GM19240 (cell line): ENCODE data around the gene TBC1D1.
"Not testable (repeated sequence)": the region's sequence is repeated elsewhere in the genome, so short reads cannot be mapped to it uniquely, and the experiment has no call there.

Experiments used
- DNase-seq: peaks from one replicate; pipeline ENCODE4 v3.0.0; 2011; ENCODE audit warnings: low spot score; ENCODE audit not compliant: insufficient read length

Gene TBC1D1

DNA sequence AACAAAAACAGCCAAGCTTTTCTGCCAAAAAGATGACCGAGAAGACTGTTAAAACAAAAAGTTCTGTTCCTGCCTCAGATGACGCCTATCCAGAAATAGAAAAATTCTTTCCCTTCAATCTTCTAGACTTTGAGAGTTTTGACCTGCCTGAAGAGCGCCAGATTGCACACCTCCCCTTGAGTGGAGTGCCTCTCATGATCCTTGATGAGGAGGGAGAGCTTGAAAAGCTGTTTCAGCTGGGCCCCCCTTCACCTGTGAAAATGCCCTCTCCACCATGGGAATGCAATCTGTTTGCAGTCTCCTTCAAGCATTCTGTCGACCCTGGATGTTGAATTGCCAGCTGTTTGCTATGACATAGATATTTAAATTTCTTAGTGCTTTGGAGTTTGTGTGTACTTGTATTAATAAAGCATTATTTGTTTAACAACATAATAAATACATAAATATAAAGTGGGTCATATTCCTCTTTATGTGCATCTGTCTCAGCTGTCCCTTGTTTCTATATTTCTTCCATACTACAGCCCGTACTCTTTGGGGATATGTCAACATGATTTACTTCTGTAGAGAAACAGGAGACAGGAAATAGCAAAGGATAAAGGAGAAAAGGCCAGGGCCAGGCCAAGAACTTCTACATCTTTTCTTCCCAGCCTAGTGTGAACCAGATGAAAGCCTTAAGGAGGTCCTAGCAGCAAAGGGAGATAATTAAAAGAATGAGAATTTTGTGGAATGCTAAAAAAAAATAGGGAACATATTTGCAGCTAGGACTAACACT lies 70.0 kb downstream of the TBC1D1 start:
- no peak for DNase-seq

DNA sequence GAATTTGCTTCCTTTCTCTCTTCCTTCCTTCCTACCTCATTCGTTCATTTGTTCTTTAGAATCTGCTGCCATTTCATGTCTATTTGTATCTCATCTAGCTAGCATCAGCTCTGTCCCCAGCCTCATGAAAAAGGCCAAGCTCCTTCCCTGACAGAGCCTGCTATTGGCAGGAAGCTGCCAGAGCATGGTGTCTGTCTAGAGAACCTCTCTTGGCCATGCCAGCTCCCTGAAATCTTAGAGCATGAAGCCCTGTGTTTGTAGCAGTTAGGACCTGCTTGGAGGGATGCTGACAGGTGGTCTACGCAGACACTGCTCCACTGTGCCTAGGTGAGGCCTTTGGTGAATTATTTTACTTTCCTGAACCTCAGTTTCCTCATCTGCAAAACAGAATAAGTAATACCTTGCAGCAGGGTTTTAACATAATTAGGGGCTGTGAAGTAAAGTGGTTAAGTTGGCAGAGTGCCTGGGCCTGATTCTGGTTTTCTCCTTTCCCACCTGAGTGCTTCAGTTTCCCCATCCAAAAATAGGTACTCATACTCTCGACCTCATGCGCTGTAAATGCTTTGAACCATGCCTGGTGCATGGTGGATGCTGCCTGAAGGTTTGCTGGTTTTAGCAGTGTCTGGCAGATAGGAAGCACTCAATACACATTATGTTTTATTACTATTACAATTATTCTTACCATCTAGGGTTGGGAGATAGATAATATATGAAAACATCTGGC lies 74.0 kb downstream of the TBC1D1 start:
- no peak for DNase-seq

DNA sequence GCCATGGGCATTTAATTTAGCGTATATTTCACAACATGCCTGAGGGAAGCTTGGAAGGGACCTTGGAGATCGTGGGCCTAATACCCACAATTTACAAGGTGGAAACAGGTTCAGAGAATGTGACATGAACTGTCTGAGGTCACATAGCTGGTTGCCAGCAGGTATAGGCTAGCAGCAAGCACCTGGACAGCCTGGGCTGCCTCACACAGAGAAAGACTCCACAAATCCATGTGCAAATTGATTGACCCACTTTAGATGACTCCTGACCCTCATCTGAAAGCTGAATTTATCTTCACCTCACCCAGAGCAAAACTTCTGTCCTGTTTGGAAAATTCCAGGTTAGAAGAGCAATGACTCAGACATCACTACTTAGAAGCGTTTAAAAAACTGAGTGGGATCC lies 75.2 kb downstream of the TBC1D1 start:
- no peak for DNase-seq

DNA sequence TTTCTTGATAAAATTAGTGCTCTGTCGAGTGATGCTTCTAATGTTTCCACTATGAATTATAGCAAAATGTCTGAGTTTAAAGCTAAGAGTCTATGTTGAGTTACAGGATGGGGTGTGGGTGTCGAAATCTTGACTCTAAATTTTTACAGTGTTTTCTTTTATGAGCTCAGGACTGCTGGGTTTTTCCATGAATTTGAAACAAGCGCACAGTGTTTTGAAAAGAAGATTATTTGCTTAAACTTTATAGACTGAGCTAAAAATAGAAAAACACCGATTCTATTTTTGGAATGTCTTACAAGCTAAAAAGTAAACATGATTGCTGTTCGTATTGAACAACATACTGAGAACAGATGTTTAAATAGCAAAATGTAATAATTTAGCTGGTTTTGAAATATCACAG lies 76.9 kb downstream of the TBC1D1 start:
- no peak for DNase-seq

GRCh38 chr4:37968747-37969146 lies 77.9 kb downstream of the TBC1D1 start:
- DNase-seq: no peak

DNA sequence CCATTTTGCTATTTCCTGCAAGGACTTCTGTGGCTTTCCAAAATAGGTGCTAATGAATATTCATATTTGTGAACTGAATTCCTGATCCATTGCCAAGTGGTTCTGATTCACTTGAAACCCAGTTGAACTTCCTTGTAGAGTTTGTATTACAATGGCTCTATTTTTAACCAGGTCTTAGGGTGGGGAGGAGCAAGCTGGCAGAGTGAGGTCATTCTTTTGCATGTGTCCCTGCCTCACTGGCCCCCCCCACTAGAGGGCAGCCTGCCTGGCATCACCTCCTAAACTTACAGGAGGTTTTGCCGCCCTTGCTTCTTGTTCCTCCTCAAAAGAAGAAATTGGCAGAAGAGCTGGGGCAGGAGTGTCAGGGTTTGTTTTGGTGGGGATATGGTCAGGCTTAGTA lies 79.8 kb downstream of the TBC1D1 start:
- no peak for DNase-seq

DNA sequence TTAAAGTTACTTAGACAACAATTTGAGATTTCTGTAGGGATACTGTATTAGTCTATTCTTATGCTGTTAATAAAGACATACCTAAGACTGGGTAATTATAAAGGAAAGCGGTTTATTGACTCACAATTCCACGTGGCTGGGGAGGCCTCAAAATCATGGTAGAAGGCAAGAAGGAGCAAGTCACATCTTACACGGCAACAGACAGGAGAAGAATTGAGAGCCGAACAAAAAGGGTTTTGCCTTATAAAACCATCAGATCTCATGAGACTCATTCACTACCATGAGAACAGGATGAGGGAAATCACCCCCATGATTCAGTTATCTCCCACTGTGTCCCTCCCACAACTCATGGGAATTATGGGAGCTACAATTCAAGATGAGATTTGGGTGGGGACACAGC lies 80.3 kb downstream of the TBC1D1 start:
- no peak for DNase-seq

DNA sequence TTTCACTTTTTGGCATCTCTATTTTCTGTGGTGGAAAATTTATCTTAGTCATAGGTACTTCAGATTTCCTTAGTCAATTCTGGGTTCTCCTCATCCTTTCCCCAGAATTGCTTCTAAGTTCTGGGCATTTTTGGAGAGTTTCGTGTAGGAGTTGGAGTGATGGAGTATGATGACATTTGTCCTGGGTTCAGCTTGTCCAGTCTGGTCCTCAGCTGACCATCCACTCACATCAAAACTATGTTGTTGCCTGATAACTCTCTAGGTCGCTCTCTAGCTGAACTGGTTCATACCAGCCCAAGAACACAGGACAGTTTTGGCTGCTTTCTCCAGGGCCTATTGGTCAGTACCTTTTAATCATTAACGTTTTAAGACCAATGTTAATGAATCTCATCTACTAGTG lies 82.6 kb downstream of the TBC1D1 start:
- no peak for DNase-seq

DNA sequence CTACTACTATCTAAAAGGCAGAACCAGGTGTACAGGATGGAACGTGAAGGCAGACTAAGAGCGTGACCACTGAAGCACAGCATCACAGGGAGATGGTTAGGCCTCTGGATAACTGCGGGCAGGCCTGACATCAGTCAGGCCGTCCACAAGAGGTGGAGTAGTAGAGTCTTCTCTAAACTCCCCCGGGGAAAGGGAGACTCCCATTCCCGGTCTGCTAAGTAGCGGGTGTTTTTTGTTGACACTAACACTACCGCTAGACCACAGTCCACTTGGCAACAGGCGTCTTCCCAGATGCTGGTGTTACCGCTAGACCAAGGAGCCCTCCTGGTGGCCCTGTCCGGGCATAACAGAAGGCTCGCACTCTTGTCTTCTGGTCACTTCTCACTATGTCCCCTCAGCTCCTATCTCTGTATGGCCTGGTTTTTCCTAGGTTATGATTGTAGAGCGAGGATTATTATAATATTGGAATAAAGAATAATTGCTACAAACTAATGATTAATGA lies 84.5 kb downstream of the TBC1D1 start:
- DNase-seq: not testable (repeated sequence)

DNA sequence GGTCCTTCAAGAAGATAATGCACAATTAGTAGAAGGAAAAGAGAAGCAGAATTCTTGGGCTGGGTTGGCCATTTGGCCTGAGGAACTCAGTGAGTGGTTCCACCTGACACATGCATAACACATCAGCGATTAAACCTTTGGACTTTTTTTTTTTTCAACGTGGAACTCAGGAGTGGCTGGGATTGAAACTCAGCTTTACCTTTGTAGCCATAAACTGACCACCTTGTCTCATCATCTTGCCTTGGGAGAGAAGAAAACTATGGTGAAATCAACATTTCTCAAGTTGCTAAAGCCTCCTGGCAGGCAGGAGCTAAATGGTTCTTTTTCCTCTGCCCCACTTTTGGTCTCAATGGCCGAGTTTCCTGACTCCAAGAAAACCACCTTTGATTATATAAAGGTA lies 85.6 kb downstream of the TBC1D1 start:
- DNase-seq: no peak

DNA sequence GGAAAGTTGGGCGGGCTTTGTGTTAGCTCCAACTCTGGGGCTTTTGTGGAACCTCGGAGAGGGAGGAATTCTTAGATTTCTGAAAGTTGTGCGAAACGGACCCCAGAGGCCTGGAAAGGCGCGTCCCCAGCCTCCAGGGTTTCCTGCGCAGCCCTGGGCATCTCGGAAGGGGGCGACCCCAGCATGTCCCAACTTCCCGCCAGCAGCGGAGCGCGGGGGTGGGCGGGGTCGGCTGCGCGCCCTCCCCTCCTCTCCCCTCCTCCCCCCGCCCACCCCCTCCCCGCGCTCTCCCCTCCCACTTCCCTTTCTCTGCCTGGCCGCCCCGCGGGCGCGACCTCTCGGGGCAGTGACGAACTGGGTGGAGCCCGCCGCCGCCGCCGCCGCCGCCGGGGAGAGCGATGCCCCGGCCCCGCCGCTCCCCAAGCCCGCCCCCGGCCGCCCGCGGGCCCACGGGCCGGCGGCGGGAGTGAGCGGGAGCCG lies 86.1 kb downstream of the TBC1D1 start:
- DNase-seq: peak; percentile 61

GRCh38 chr4:37977471-37978247 lies 86.8 kb downstream of the TBC1D1 start:
- peak; percentile 60 for DNase-seq

DNA sequence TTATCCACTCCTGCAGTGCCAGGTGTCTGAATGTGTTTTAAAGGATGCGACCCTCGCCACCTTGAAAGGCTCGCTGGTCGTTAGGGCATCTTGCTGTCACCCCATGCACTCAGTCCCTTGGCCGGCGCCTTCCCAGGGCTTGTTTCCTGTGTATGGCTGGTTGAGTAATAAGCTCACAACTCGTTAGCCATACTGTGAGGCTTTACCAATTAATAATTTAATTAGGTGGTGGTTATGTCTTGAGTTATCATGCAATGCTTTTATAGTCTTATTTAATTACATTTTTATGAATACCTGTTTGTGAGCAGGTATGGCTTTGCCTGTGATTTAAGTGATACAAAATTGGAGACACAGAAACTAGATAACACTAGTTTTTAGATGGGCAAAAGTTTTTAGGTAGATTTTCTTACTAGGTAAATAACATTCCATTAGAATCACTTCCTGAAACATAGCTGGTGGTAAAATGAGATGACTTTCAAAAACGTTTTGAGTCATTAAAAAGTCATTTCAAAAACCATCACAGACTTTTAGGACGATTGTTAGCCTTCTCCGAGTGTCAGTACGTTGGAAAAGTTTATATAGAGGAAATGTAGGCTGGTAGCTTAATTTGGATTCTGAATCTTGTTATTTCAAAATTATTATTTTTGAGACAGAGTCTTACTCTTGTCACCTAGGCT lies 87.5 kb downstream of the TBC1D1 start:
- DNase-seq: peak; percentile 11

DNA sequence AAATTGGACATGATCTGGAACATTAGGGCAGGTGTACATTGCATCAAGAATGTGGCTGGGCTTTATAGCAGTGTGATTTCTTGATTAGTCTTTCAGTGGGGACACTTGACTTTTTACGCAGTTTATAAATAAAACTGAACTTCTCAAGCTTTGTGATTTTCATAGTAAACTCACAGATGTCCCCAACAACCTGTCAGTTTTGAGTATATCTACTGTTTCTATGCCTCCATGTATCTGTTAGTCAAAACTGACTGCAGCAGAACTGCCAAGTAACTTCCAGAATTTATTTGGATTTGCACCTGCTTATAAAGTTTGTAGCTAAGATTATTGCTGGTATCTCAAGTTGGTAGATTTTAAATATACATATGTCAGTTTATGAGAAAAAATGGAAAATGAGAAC lies 89.4 kb downstream of the TBC1D1 start:
- DNase-seq: no peak

DNA sequence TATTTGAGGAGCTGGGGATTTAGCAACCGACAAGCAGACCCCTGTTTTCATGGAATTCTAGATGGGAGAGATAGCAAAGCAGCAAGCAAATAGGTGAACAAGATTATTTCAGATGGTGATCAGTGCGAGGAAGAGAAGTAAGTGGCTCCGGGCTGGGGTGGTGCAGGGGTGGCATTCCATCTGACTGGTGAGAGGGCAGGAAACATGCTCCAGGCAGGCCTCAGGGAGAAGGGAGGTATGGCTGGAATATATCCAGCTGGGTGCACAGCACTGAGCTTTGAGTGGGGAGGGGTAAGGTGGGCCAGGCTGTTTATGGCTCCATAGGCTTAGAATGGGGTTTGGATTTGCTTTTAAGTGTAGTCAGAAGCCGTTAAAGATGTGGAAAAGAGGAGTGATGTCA lies 90.5 kb downstream of the TBC1D1 start:
- no peak for DNase-seq

- DNase-seq: no peak
These were observed 91.2 kb downstream of the TBC1D1 start for GRCh38 chr4:37981844-37982720.

GRCh38 chr4:37982736-37983135 lies 91.9 kb downstream of the TBC1D1 start:
- DNase-seq: no peak

DNA sequence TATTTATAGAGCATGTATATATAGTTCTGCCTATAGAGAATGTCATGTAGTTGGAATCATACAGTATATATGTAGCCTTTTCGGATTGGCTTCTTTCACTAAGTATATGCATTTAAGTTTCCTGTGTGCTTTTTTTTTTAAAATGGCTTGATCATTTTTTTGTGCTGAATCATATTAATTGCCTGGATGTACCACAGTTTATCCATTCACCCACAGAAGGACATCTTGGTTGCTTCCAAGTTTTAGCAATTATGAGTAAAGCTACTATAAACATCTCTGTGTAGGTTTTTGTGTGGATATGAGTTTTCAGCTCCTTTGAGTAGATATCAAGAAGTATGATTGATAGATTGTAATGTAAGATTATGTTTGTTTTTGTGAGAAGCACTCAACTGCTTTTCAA lies 93.1 kb downstream of the TBC1D1 start:
- DNase-seq: no peak

GRCh38 chr4:37985730-37986275 lies 94.9 kb downstream of the TBC1D1 start:
- no peak for DNase-seq

GRCh38 chr4:37988670-37989069 lies 97.8 kb downstream of the TBC1D1 start:
- no peak for DNase-seq
